ENCODE results near the gene NACAD. TPM values are rescaled to one million over a fixed set of nuclear protein-coding genes. Genes with fewer than 3 reads are reported as not detected.
A peak's percentile ranks its signal among the peaks of the same experiment; 100 is the strongest.

The NACAD gene
- total RNA-seq (10 to 100 TPM in 1 of 5 donors, 1 to 10 TPM in 2, under 1 TPM in 2; 0.29 to 24.1 (median 3.0) TPM), polyA plus RNA-seq (1 to 10 TPM in 1 of 3 donors, under 1 TPM in 2; 0.76 to 1.2 (median 0.98) TPM)
- long read RNA-seq, donor 1, result 0 reads
- long read RNA-seq, donor 2, partial matches to known transcripts, result 5 of 5 reads
- long read RNA-seq, donor 2, other reads (novel, unspliced or antisense), result 0 of 5 reads
- long read RNA-seq, donor 3, result 0 reads
- long read RNA-seq, donor 4, result 0 reads
- long read RNA-seq, donor 5, partial matches to known transcripts, result 5 of 5 reads
- long read RNA-seq, donor 5, other reads (novel, unspliced or antisense), result 0 of 5 reads
- long read RNA-seq, donor 6, partial matches to known transcripts, result 5 of 5 reads
- long read RNA-seq, donor 6, other reads (novel, unspliced or antisense), result 0 of 5 reads
- long read RNA-seq, donor 7, partial matches to known transcripts, result 6 of 6 reads
- long read RNA-seq, donor 7, other reads (novel, unspliced or antisense), result 0 of 6 reads
- long read RNA-seq, donor 8, result 0 reads
- long read RNA-seq, donor 9, result 0 reads
- long read RNA-seq, donor 10, result 0 reads

- TF ChIP-seq CTCF (IDR thresholded peaks at IDR 0.05) (no peak), POLR2AphosphoS5 (IDR thresholded peaks at IDR 0.05) (peak in 2 of 3 donors; percentile 8 to 30)
- peak; percentile 40 to 90 for DNase-seq
- no peaks in the 10 kb centered on the region for H3K9me3 ChIP-seq
- WGBS, 5 donors, result 0 to 1% (median 0%) methylated on average over 15 to 50 of the region's 50 CpGs
- H3K36me3 ChIP-seq, result peaks cover 0 to 19% (median 0%) of the 10 kb centered on the region in 4 donors
- peaks cover 0 to 25% (median 12%) of the 10 kb centered on the region in 3 donors for H3K27me3 ChIP-seq
- H3K4me3 ChIP-seq, result peak within 1 kb of the TSS; percentile 57 to 66 (median 64)
- peak within 1 kb of the TSS; percentile 35 to 85 (median 64) for H3K27ac ChIP-seq
- intact Hi-C loops (cut with DNase I; ENCODE audit: low total_unique reads), result no loop called here
- peaks cover 5 to 19% (median 16%) of the 10 kb centered on the region in 4 donors for H3K4me1 ChIP-seq
Observed at GRCh38 chr7:45088821-45089340, at the start of gene NACAD. NACAD (minus strand) TSS chr7:45088969; CDS start chr7:45088894, 75 bp downstream.

- TF ChIP-seq CTCF (IDR thresholded peaks at IDR 0.05) (peak in 5 of 7 experiments; percentile 70 to 83 (median 78)), POLR2AphosphoS5 (IDR thresholded peaks at IDR 0.05) (no peak)
- 41 to 44% (median 43%) methylated on average over 9 of the region's 9 CpGs for WGBS, 5 donors
Observed at GRCh38 chr7:45136106-45137060, 47.6 kb upstream of the NACAD start.

GRCh38 chr7:45133877-45134276 is 45.1 kb upstream of the NACAD start:
- no peaks in the 10 kb centered on the region for H3K4me1 ChIP-seq
- no peak for TF ChIP-seq CTCF (IDR thresholded peaks at IDR 0.05)
- no peak for TF ChIP-seq EP300 (IDR thresholded peaks at IDR 0.05)
- TF ChIP-seq POLR2AphosphoS5 (IDR thresholded peaks at IDR 0.05), result no peak
- no peak for TF ChIP-seq POLR2A (IDR thresholded peaks at IDR 0.05)
- no peak overlapping the region for H3K27ac ChIP-seq
- no peaks in the 10 kb centered on the region for H3K36me3 ChIP-seq
- WGBS, 5 donors, result 86 to 92% (median 92%) methylated on average over 5 to 7 of the region's 7 CpGs
- H3K4me3 ChIP-seq, result no peak overlapping the region
- intact Hi-C loops (cut with DNase I; ENCODE audit: low total_unique reads), result loop anchor here (10.0 kb wide), 2 partner anchors 159 to 279 kb away; partner anchors contain the start of gene MYO1G
- peaks cover 0 to 13% (median 0%) of the 10 kb centered on the region in 3 donors for H3K27me3 ChIP-seq
- DNase-seq, result no peak
- H3K9me3 ChIP-seq, result no peaks in the 10 kb centered on the region

More at GRCh38 chr7:45136106-45137060, 47.6 kb upstream of the NACAD start:
- Histone ChIP-seq H3K9me3 (no peaks in the 10 kb centered on the region), H3K4me3 (no peak overlapping the region), H3K27ac (no peak overlapping the region), H3K27me3 (peaks cover 0 to 13% (median 0%) of the 10 kb centered on the region in 3 donors), H3K36me3 (no peaks in the 10 kb centered on the region), H3K4me1 (no peaks in the 10 kb centered on the region)
- peak; percentile 47 to 91 for DNase-seq
- intact Hi-C loops (cut with DNase I; ENCODE audit: low total_unique reads), result loop anchor here (10.0 kb wide), 2 partner anchors 162 to 282 kb away; partner anchors contain the start of gene MYO1G

All from stomach (tissue), 19 donors.